IMR-90 (cell line): ENCODE measurements around the gene NOXO1. TPM values are rescaled to one million over a fixed set of nuclear protein-coding genes. Genes with fewer than 3 reads are reported as not detected.
A peak's percentile ranks its signal among the peaks of the same experiment; 100 is the strongest.

Source experiments
- ATAC-seq: fragments of 200-7000 bp; cut with Tn5 transposase; 2 replicates; pipeline ENCODE4 v1.9.1; 2020; ENCODE audit warnings: low read depth, mild to moderate bottlenecking, moderate library complexity
- BruUV-seq: library from RNA; stranded (reverse); fragments of 400-500 nt; replicated peaks from 2 replicates; lab custom pipeline; 2021; lab: Mats Ljungman, UMichigan
- CTCF ChIA-PET: fragments of 300-600 bp; formaldehyde crosslinking; extraction: SDS; loops from one replicate; lab custom pipeline; 2021; ENCODE audit warnings: antibody characterized with exemption; lab: Yijun Ruan, JAX
- POLR2A ChIA-PET: fragments of 300-600 bp; sonication (Branson Sonifier 250); formaldehyde crosslinking; loops from one replicate; lab custom pipeline; 2022; ENCODE audit warnings: antibody characterized with exemption; ENCODE audit not compliant: unreplicated experiment; lab: Charles Lee
- DNase-seq: peaks from one replicate; pipeline ENCODE4 v3.0.0; 2013
- H2AFZ ChIP-seq: replicated peaks from 2 replicates; pipeline ENCODE3; 2013; ENCODE audit warnings: low read length, mild to moderate bottlenecking; ENCODE audit not compliant: poor library complexity
- H2AK5ac ChIP-seq: 2 replicates; pipeline ENCODE4 v1.6.1; 2013; ENCODE audit warnings: low read depth, low read length, inconsistent platforms
- H2AK9ac ChIP-seq: replicated peaks from 2 replicates; pipeline ENCODE3; 2013; ENCODE audit warnings: mild to moderate bottlenecking, low read depth, low read length, moderate library complexity; ENCODE audit not compliant: poor library complexity
- H2BK120ac ChIP-seq: 2 replicates; pipeline ENCODE4 v1.6.1; 2013; ENCODE audit warnings: low read depth, low read length, inconsistent platforms
- H2BK15ac ChIP-seq: 3 replicates; pipeline ENCODE4 v1.6.1; 2013; ENCODE audit warnings: low read depth, low read length, inconsistent platforms
- H2BK20ac ChIP-seq: 2 replicates; pipeline ENCODE4 v1.6.1; 2013; ENCODE audit warnings: low read depth, mild to moderate bottlenecking, inconsistent platforms, low read length, moderate library complexity
- H2BK5ac ChIP-seq: 2 replicates; pipeline ENCODE4 v1.6.1; 2013; ENCODE audit warnings: mild to moderate bottlenecking, low read depth, low read length, inconsistent platforms; ENCODE audit not compliant: poor library complexity, severe bottlenecking
- H3K14ac ChIP-seq: replicated peaks from 2 replicates; pipeline ENCODE4 v1.6.1; 2013; ENCODE audit warnings: low read depth, low read length, inconsistent platforms
- H3K18ac ChIP-seq: 2 replicates; pipeline ENCODE4 v1.6.1; 2013; ENCODE audit warnings: low read depth, low read length, control low read depth
- H3K23ac ChIP-seq: 2 replicates; pipeline ENCODE4 v1.6.1; 2013; ENCODE audit warnings: low read depth, low read length, inconsistent platforms
- H3K27ac ChIP-seq: 2 replicates; pipeline ENCODE4 v1.5.1; 2013; ENCODE audit warnings: mild to moderate bottlenecking, control low read depth, low read length; ENCODE audit not compliant: insufficient read depth
- H3K27me3 ChIP-seq: 2 replicates; pipeline ENCODE4 v1.6.1; 2013; ENCODE audit warnings: low read length; ENCODE audit not compliant: control insufficient read depth, insufficient read depth
- H3K36me3 ChIP-seq: 2 replicates; pipeline ENCODE4 v1.6.1; 2013; ENCODE audit warnings: low read length, mixed read lengths; ENCODE audit not compliant: control insufficient read depth, insufficient read depth
- H3K4ac ChIP-seq: 2 replicates; pipeline ENCODE4 v1.6.1; 2013; ENCODE audit warnings: low read depth, low read length, inconsistent platforms
- H3K4me1 ChIP-seq: 2 replicates; pipeline ENCODE4 v1.6.1; 2013; ENCODE audit warnings: low read length, mixed read lengths; ENCODE audit not compliant: control insufficient read depth, insufficient read depth
- H3K4me2 ChIP-seq: 2 replicates; pipeline ENCODE4 v1.6.1; 2013; ENCODE audit warnings: low read depth, mild to moderate bottlenecking, control low read depth, low read length, moderate library complexity
- H3K4me3 ChIP-seq: 2 replicates; pipeline ENCODE4 v1.5.1; 2013; ENCODE audit warnings: low read depth, mild to moderate bottlenecking, control low read depth, low read length, moderate library complexity; ENCODE audit not compliant: insufficient read depth
- H3K56ac ChIP-seq: 2 replicates; pipeline ENCODE4 v1.6.1; 2013; ENCODE audit warnings: low read length, inconsistent platforms; ENCODE audit not compliant: insufficient read depth; ENCODE audit errors: extremely low read depth
- H3K79me1 ChIP-seq, 2 experiments: 2 replicates each; pipeline ENCODE4 v1.6.1; 2013; ENCODE audit warnings: low read length in 2 of 2, inconsistent platforms in 1 of 2, low read depth in 1 of 2
- H3K9ac ChIP-seq: 2 replicates; pipeline ENCODE4 v1.6.1; 2013; ENCODE audit warnings: low read depth, low read length, control low read depth
- H3K9me1 ChIP-seq: 2 replicates; pipeline ENCODE4 v1.6.1; 2013; ENCODE audit warnings: low read length, inconsistent platforms; ENCODE audit not compliant: insufficient read depth
- H3K9me3 ChIP-seq: 2 replicates; pipeline ENCODE4 v1.6.1; 2013; ENCODE audit warnings: low read length; ENCODE audit not compliant: control insufficient read depth, insufficient read depth
- H4K20me1 ChIP-seq: 2 replicates; pipeline ENCODE4 v1.6.1; 2013; ENCODE audit warnings: low read length, inconsistent platforms; ENCODE audit not compliant: insufficient read depth
- H4K5ac ChIP-seq: 2 replicates; pipeline ENCODE4 v1.6.1; 2013; ENCODE audit warnings: mild to moderate bottlenecking, low read depth, low read length, control low read depth
- H4K8ac ChIP-seq, 2 experiments: 2 replicates each; pipeline ENCODE4 v1.6.1; 2013; ENCODE audit warnings: low read depth in 2 of 2, low read length in 2 of 2, control low read depth in 1 of 2, inconsistent platforms in 1 of 2
- H4K91ac ChIP-seq: 2 replicates; pipeline ENCODE4 v1.6.1; 2013; ENCODE audit warnings: low read depth, low read length, inconsistent platforms; ENCODE audit not compliant: insufficient read depth
- BHLHE40 ChIP-seq: fragments of 150-350 bp; IDR thresholded peaks from 2 replicates; pipeline ENCODE4 v1.6.1; 2016; ENCODE audit warnings: mild to moderate bottlenecking, low read depth, low read length
- CEBPB ChIP-seq: IDR thresholded peaks from 2 replicates; pipeline ENCODE4 v1.6.1; 2012; ENCODE audit warnings: low read depth, low read length, improper control_type of control experiment
- CHD1 ChIP-seq: IDR thresholded peaks from 2 replicates; pipeline ENCODE4 v1.6.1; 2012; ENCODE audit warnings: low read depth, low read length, improper control_type of control experiment
- CTCF ChIP-seq: conservative IDR thresholded peaks from 2 replicates; pipeline ENCODE4 v1.5.1; 2012; ENCODE audit warnings: mild to moderate bottlenecking, low read depth, low read length, improper control_type of control experiment
- ELK1 ChIP-seq: fragments of 150-350 bp; IDR thresholded peaks from 2 replicates; pipeline ENCODE4 v1.6.1; 2016; ENCODE audit warnings: low read depth, mild to moderate bottlenecking, low read length, moderate library complexity, borderline replicate concordance
- FOS ChIP-seq: fragments of 150-350 bp; IDR thresholded peaks from 2 replicates; pipeline ENCODE4 v1.6.1; 2016; ENCODE audit warnings: low read depth, low read length
- MXI1 ChIP-seq: IDR thresholded peaks from 2 replicates; pipeline ENCODE4 v1.6.1; 2012; ENCODE audit warnings: low read depth, mild to moderate bottlenecking, low read length, moderate library complexity, borderline replicate concordance
- NFE2L2 ChIP-seq: fragments of 150-350 bp; IDR thresholded peaks from 2 replicates; pipeline ENCODE4 v1.6.1; 2016; ENCODE audit warnings: low read depth, mild to moderate bottlenecking, low read length
- POLR2A ChIP-seq: IDR thresholded peaks from 2 replicates; pipeline ENCODE4 v1.6.1; 2012; ENCODE audit warnings: mild to moderate bottlenecking, low read depth, low read length
- RAD21 ChIP-seq: IDR thresholded peaks from 2 replicates; pipeline ENCODE4 v1.6.1; 2012; ENCODE audit warnings: low read length, improper control_type of control experiment
- RCOR1 ChIP-seq: IDR thresholded peaks from 2 replicates; pipeline ENCODE4 v1.6.1; 2012; ENCODE audit warnings: mild to moderate bottlenecking, low read length, improper control_type of control experiment; ENCODE audit not compliant: insufficient replicate concordance
- USF2 ChIP-seq: fragments of 150-350 bp; IDR thresholded peaks from 2 replicates; pipeline ENCODE4 v1.6.1; 2017; ENCODE audit warnings: mild to moderate bottlenecking, antibody characterized with exemption, low read length, low read depth
- WGBS, 2 experiments: methylation state at CpG; one replicate each; pipeline versions ENCODE4 v1.1.5 to v1.1.7; 2013; ENCODE audit warnings: missing lambda C conversion rate in 2 of 2; ENCODE audit not compliant: insufficient read length in 1 of 2; ENCODE audit errors: extremely low coverage in 2 of 2; 5-methylcytosine and 5-hydroxymethylcytosine counted together
- dilution Hi-C: fragments of 300-500 bp; cut with HindIII; formaldehyde crosslinking; loops from one replicate; pipeline ENCODE4 v1.14.3; 2018; ENCODE audit warnings: low sequenced_read_pairs; ENCODE audit not compliant: unreplicated experiment
- in situ Hi-C: fragments of 300-500 bp; cut with MboI; formaldehyde crosslinking; loops from 3 replicates; pipeline ENCODE4 v1.14.3; 2019; ENCODE audit warnings: low sequenced_read_pairs, inconsistent platforms, mixed read lengths
- intact Hi-C: fragments of 100-400 bp; cut with micrococcal nuclease; formaldehyde crosslinking; loops from 2 replicates; pipeline ENCODE4 v1.10.0; 2022
- polyA plus RNA-seq, 3 experiments: library from polyadenylated mRNA; depleted of rRNA; stranded (reverse); fragments of >200 nt; gene quantifications; 2 replicates each; pipeline ENCODE4 v1.2.3, GENCODE V29; 2012; ENCODE audit warnings: low replicate concordance in 1 of 3
- total RNA-seq: library from RNA; depleted of rRNA; stranded (reverse); fragments of >200 nt; gene quantifications from 2 replicates; pipeline ENCODE4 v1.2.3, GENCODE V29; 2012

NOXO1 gene
- total and polyA plus RNA-seq, 2 of the 4 experiments (the other 2 are of a cell fraction), result 0.56 TPM; not detected in 1

GRCh38 chr16:2022723-2023091 lies 41.4 kb upstream of the NOXO1 start (continued):
- no peak for TF ChIP-seq MXI1

- no peak overlapping the region for H2BK20ac ChIP-seq
- in situ Hi-C loops (loop anchor here (5.0 kb wide), 1 partner anchor 122 kb away; no protein-coding TSS in a partner anchor), intact Hi-C loops (no loop called here), dilution Hi-C loops (no loop called here)
- no peak overlapping the region for H2AK5ac ChIP-seq
- no peak overlapping the region for H3K56ac ChIP-seq
- no peak overlapping the region for H3K4ac ChIP-seq
- no peak overlapping the region for H3K27ac ChIP-seq
- H3K4me2 ChIP-seq, result no peak overlapping the region; the same call in 1 of the 2 replicates
- no peak overlapping the region for H3K9ac ChIP-seq
- ChIA-PET POLR2A (no interaction called here), CTCF (interaction anchor here (0.6 kb wide), 1 partner anchor 879 kb away, joined by 4 read pairs; no protein-coding TSS in a partner anchor)
- H3K14ac ChIP-seq, result no peak overlapping the region
- H3K36me3 ChIP-seq, result no peaks in the 10 kb centered on the region
- H3K27me3 ChIP-seq, result peaks cover 18% of the 10 kb centered on the region; the same call in 1 of the 2 replicates
- no peak for ATAC-seq
- BruUV-seq, result no TSS peak
- H2BK5ac ChIP-seq, result no peak overlapping the region
- peak overlapping the region; percentile 78 for H2AK9ac ChIP-seq
- DNase-seq, result no peak
- no peaks in the 10 kb centered on the region for H4K20me1 ChIP-seq
- no peaks in the 10 kb centered on the region for H3K9me3 ChIP-seq
- peaks cover 7% of the 10 kb centered on the region; the same call in 1 of the 2 replicates for H3K4me1 ChIP-seq
- no peak overlapping the region for H3K4me3 ChIP-seq
- H3K79me1 ChIP-seq, result no peaks in the 10 kb centered on the region; a peak in 1 of 4 replicates
- 10% methylated on average over 49 of the region's 96 CpGs; no CpG with 5 or more reads in 1 of the 2 experiments for WGBS, 2 experiments
- peak overlapping the region; percentile 67 for H2AFZ ChIP-seq
- no peak overlapping the region for H4K91ac ChIP-seq
- H4K8ac ChIP-seq, result no peak overlapping the region
- peaks cover 6% of the 10 kb centered on the region for H3K9me1 ChIP-seq
- H2BK15ac ChIP-seq, result no peak overlapping the region
- no peak overlapping the region for H4K5ac ChIP-seq
- no peak overlapping the region for H3K18ac ChIP-seq
- H2BK120ac ChIP-seq, result no peak overlapping the region
- H3K23ac ChIP-seq, result no peak overlapping the region
- TF ChIP-seq CHD1 (no peak), BHLHE40 (no peak), USF2 (no peak), FOS (no peak), NFE2L2 (no peak), POLR2A (no peak), CEBPB (no peak), ELK1 (no peak), RAD21 (no peak), RCOR1 (no peak), CTCF (no peak)
Observed at GRCh38 chr16:2019921-2020831, 38.9 kb upstream of the NOXO1 start.
